Loucy (cell line): Measurements from ENCODE around the gene HGS.

ENCODE experiments used
- H2AFZ ChIP-seq: fragments of 200-600 bp; sonication (generic); 2 replicates; pipeline ENCODE4 v1.6.0; 2016; ENCODE audit warnings: antibody characterized with exemption, mild to moderate bottlenecking, low read length, moderate library complexity
- H3F3A ChIP-seq: fragments of 200-600 bp; 2 replicates; pipeline ENCODE4 v1.6.0; 2016; ENCODE audit warnings: antibody characterized with exemption, low read depth, mild to moderate bottlenecking
- H3K27me3 ChIP-seq: fragments of 200-600 bp; sonication (generic); 2 replicates; pipeline ENCODE4 v1.6.1; 2014; ENCODE audit warnings: low read length, mild to moderate bottlenecking; ENCODE audit not compliant: insufficient read depth, poor library complexity, severe bottlenecking
- H3K36me3 ChIP-seq: fragments of 200-600 bp; sonication (generic); 2 replicates; pipeline ENCODE4 v1.6.1; 2016; ENCODE audit warnings: low read length; ENCODE audit not compliant: insufficient read depth
- H3K4me1 ChIP-seq: fragments of 200-600 bp; sonication (generic); 2 replicates; pipeline ENCODE4 v1.5.1; 2014; ENCODE audit warnings: low read length, mild to moderate bottlenecking; ENCODE audit not compliant: insufficient read depth, poor library complexity, severe bottlenecking
- H3K4me2 ChIP-seq: fragments of 200-600 bp; sonication (generic); 2 replicates; pipeline ENCODE4 v1.6.0; 2014; ENCODE audit warnings: antibody characterized with exemption, low read length, low read depth, mild to moderate bottlenecking; ENCODE audit not compliant: poor library complexity, severe bottlenecking
- H3K4me3 ChIP-seq: fragments of 200-600 bp; sonication (generic); 2 replicates; pipeline ENCODE4 v1.5.1; 2014; ENCODE audit warnings: low read length, mild to moderate bottlenecking, mixed read lengths; ENCODE audit not compliant: poor library complexity, severe bottlenecking
- H3K79me2 ChIP-seq: fragments of 200-600 bp; sonication (generic); 2 replicates; pipeline ENCODE4 v1.6.1; 2014; ENCODE audit warnings: low read length; ENCODE audit not compliant: insufficient read depth
- H3K9ac ChIP-seq: fragments of 200-600 bp; sonication (generic); 2 replicates; pipeline ENCODE4 v1.6.0; 2014; ENCODE audit warnings: mild to moderate bottlenecking, low read depth, low read length, moderate library complexity; ENCODE audit not compliant: poor library complexity, severe bottlenecking
- H3K9me2 ChIP-seq: fragments of 200-600 bp; sonication (generic); replicated peaks from 2 replicates; pipeline ENCODE4 v1.6.1; 2016; ENCODE audit warnings: low read depth, low read length, mixed read lengths
- H3K9me3 ChIP-seq: fragments of 200-600 bp; sonication (generic); 2 replicates; pipeline ENCODE4 v1.6.1; 2014; ENCODE audit warnings: mild to moderate bottlenecking, antibody characterized with exemption, low read length, low read depth; ENCODE audit not compliant: insufficient read depth
- H4K20me1 ChIP-seq: fragments of 200-600 bp; sonication (generic); 2 replicates; pipeline ENCODE4 v1.6.0; 2014; ENCODE audit warnings: antibody characterized with exemption, low read length, mild to moderate bottlenecking; ENCODE audit not compliant: insufficient read depth, poor library complexity, severe bottlenecking
- EZH2phosphoT487 ChIP-seq: fragments of 200-600 bp; IDR thresholded peaks from 2 replicates; pipeline ENCODE4 v1.6.1; 2018; ENCODE audit warnings: antibody characterized with exemption, mild to moderate bottlenecking, moderate library complexity, borderline replicate concordance
- TF ChIP-seq, protein P1 (sequence below): fragments of 200-600 bp; sonication (generic); conservative IDR thresholded peaks from 2 replicates; pipeline ENCODE4 v1.5.1; 2014; ENCODE audit warnings: mild to moderate bottlenecking, antibody characterized with exemption, low read length

The HGS gene

DNA sequence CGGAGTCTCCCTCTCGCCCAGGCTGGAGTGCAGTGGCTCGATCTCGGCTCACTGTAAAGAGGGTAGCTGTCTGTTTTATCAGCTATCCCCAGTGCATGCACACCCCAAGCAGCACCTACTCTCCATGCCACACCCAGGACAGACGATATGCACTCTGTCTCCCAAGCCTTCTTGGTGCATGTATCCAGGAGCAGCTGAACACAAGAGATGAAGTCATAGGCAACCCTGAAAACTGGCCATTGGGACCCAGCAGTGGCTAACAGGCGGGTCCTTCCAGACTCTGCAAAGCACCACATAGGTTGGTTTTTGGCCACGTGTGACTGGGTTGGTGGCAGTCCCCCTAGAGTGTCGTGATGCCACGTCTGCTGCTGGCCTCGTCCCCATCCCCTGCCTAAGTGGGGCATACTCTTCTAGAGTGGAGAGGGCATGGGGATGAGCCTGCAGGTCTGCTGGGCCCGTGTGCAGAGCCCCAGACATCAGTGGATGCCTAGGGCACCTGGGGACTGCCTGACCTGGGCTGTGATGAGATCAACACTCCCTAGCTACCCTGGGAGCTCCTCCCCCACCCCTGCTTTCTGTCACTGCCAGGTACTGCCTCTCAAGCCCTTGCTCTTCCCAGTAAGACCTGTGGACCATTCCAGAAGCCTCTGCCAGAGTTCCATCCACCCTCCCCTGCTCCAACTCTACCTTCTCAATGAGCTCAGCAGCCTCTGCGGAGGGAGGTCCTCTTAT, 36.8 kb upstream of the HGS start:
- Histone ChIP-seq H3K4me3 (no peak overlapping the region), H4K20me1 (no peaks in the 10 kb centered on the region), H3K9me3 (no peaks in the 10 kb centered on the region), H3K9me2 (no peaks in the 10 kb centered on the region), H3K79me2 (no peaks in the 10 kb centered on the region), H3K9ac (no peak overlapping the region), H3F3A (no peaks in the 10 kb centered on the region), H3K4me2 (no peak overlapping the region), H3K36me3 (no peaks in the 10 kb centered on the region), H3K27me3 (no peaks in the 10 kb centered on the region), H2AFZ (no peak overlapping the region), H3K4me1 (no peaks in the 10 kb centered on the region)
- TF ChIP-seq, protein P1, sequence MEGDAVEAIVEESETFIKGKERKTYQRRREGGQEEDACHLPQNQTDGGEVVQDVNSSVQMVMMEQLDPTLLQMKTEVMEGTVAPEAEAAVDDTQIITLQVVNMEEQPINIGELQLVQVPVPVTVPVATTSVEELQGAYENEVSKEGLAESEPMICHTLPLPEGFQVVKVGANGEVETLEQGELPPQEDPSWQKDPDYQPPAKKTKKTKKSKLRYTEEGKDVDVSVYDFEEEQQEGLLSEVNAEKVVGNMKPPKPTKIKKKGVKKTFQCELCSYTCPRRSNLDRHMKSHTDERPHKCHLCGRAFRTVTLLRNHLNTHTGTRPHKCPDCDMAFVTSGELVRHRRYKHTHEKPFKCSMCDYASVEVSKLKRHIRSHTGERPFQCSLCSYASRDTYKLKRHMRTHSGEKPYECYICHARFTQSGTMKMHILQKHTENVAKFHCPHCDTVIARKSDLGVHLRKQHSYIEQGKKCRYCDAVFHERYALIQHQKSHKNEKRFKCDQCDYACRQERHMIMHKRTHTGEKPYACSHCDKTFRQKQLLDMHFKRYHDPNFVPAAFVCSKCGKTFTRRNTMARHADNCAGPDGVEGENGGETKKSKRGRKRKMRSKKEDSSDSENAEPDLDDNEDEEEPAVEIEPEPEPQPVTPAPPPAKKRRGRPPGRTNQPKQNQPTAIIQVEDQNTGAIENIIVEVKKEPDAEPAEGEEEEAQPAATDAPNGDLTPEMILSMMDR = no peak
- no peak for TF ChIP-seq EZH2phosphoT487

DNA sequence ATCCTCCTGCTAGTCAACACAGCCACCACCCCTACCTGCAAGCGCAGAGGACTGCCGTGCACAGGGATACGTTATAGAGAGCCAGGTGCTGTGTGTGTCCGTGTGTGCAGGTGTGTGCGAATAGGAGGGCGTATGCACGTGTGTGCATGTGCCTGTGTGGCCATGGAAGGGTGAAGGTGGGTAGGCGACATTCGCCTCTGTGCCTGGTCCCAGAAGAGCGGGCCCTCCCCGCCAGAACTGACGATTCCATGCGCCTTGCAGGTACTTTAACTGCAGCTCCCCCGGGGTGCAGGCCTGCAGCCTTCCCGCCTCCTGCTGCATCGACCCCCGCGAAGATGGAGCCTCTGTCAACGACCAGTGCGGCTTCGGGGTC, 36.2 kb upstream of the HGS start:
- H3K4me1 ChIP-seq = peaks cover under 1% of the 10 kb centered on the region
- no peaks in the 10 kb centered on the region for H3K9me2 ChIP-seq
- no peaks in the 10 kb centered on the region for H3K27me3 ChIP-seq
- no peak overlapping the region for H3K4me2 ChIP-seq
- no peak for TF ChIP-seq EZH2phosphoT487
- TF ChIP-seq, protein P1 = no peak
- H3K79me2 ChIP-seq = no peaks in the 10 kb centered on the region
- no peak overlapping the region for H2AFZ ChIP-seq
- no peak overlapping the region for H3K9ac ChIP-seq
- no peaks in the 10 kb centered on the region for H3K36me3 ChIP-seq
- no peaks in the 10 kb centered on the region for H3K9me3 ChIP-seq
- H3K4me3 ChIP-seq = no peak overlapping the region
- no peaks in the 10 kb centered on the region for H4K20me1 ChIP-seq
- no peaks in the 10 kb centered on the region for H3F3A ChIP-seq

DNA sequence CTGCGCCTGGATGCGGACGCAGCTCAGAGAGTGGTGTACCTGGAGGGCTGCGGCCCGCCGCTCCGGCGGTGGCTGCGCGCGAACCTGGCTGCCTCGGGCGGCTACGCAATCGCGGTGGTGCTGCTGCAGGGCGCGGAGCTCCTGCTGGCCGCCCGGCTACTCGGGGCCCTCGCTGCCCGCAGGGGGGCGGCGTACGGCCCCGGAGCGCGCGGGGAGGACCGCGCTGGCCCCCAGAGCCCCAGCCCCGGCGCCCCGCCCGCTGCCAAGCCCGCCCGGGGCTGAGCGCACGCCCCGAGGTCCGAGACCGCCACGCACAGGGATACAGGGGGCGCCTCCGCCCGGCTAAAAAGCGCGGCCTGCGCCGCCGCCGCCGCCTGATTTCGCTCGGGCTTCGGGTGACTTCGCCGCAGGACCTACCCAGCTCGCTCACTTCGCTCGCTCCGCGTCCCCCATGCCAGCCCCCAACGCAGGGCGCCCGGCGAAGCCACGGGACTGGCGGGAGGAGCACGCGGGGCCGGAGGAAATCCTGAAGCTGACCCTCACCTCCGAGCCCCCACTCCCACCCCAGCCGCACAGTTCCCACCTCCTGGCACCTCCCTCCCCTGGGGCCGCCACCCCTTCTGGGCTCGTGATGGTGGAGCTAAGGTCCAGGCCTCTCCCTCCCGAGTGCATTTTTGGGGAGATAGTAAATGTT, 35.7 kb upstream of the HGS start:
- Histone ChIP-seq H4K20me1 (no peaks in the 10 kb centered on the region), H3K79me2 (no peaks in the 10 kb centered on the region), H3K4me3 (no peak overlapping the region), H2AFZ (no peak overlapping the region), H3K9ac (no peak overlapping the region), H3K4me2 (no peak overlapping the region), H3F3A (no peaks in the 10 kb centered on the region), H3K9me2 (no peaks in the 10 kb centered on the region), H3K27me3 (no peaks in the 10 kb centered on the region), H3K9me3 (no peaks in the 10 kb centered on the region), H3K36me3 (no peaks in the 10 kb centered on the region), H3K4me1 (peaks cover 6% of the 10 kb centered on the region)
- TF ChIP-seq EZH2phosphoT487 = no peak
- TF ChIP-seq, protein P1 = no peak
